PC-3 (cell line): ENCODE results near the gene GIGYF2. TPM values are rescaled to one million over a fixed set of nuclear protein-coding genes. Genes with fewer than 3 reads are reported as not detected.

Experiments
- ATAC-seq: fragments of 200-7000 bp; cut with Tn5 transposase; 2 replicates; pipeline ENCODE4 v1.9.1; 2020; ENCODE audit warnings: mild to moderate bottlenecking, moderate library complexity
- BruUV-seq: library from RNA; stranded (reverse); fragments of 400-500 nt; replicated peaks from 2 replicates; lab custom pipeline; 2021; lab: Mats Ljungman, UMichigan
- CTCF ChIA-PET: fragments of 300-600 bp; sonication (Branson Sonifier 250); formaldehyde crosslinking; loops from one replicate; lab custom pipeline; 2022; ENCODE audit warnings: antibody characterized with exemption; lab: Charles Lee
- POLR2A ChIA-PET: fragments of 300-600 bp; sonication (Branson Sonifier 250); formaldehyde crosslinking; loops from one replicate; lab custom pipeline; 2022; ENCODE audit warnings: antibody characterized with exemption; ENCODE audit not compliant: unreplicated experiment; lab: Charles Lee
- DNase-seq: peaks from one replicate; pipeline ENCODE4 v3.0.0-alpha.2; 2015
- H2AFZ ChIP-seq: fragments of 300-600 bp; sonication (generic); 2 replicates; pipeline ENCODE4 v1.6.0; 2016; ENCODE audit warnings: antibody characterized with exemption, low read length
- H3F3A ChIP-seq: fragments of 300-600 bp; sonication (generic); one replicate; pipeline ENCODE4 v1.6.0; 2017; ENCODE audit warnings: antibody characterized with exemption, low read length, control low read depth, mild to moderate bottlenecking; ENCODE audit not compliant: unreplicated experiment
- H3K27ac ChIP-seq: fragments of 300-600 bp; sonication (generic); 2 replicates; pipeline ENCODE4 v1.5.1; 2016; ENCODE audit warnings: mild to moderate bottlenecking, low read length
- H3K27me3 ChIP-seq: fragments of 300-600 bp; sonication (generic); 2 replicates; pipeline ENCODE4 v1.6.1; 2016; ENCODE audit warnings: low read length, mixed read lengths
- H3K36me3 ChIP-seq: fragments of 300-600 bp; sonication (generic); 2 replicates; pipeline ENCODE4 v1.6.1; 2016; ENCODE audit warnings: low read depth, mixed run types, low read length, mixed read lengths
- H3K4me1 ChIP-seq: fragments of 300-600 bp; sonication (generic); 2 replicates; pipeline ENCODE4 v1.5.1; 2016; ENCODE audit warnings: low read length; ENCODE audit not compliant: insufficient read depth
- H3K4me2 ChIP-seq: fragments of 300-600 bp; sonication (generic); 2 replicates; pipeline ENCODE4 v1.6.0; 2016; ENCODE audit warnings: low read length
- H3K4me3 ChIP-seq: fragments of 300-600 bp; sonication (generic); 2 replicates; pipeline ENCODE4 v1.5.1; 2016; ENCODE audit warnings: mild to moderate bottlenecking, low read length, mixed read lengths
- H3K79me2 ChIP-seq: fragments of 300-600 bp; sonication (generic); 2 replicates; pipeline ENCODE4 v1.6.1; 2017; ENCODE audit warnings: low read length, mixed read lengths
- H3K9ac ChIP-seq: fragments of 300-600 bp; sonication (generic); 2 replicates; pipeline ENCODE4 v1.6.0; 2016; ENCODE audit warnings: mild to moderate bottlenecking, low read length
- H3K9me2 ChIP-seq: fragments of 300-600 bp; sonication (generic); replicated peaks from 2 replicates; pipeline ENCODE4 v1.6.1; 2016; ENCODE audit warnings: mixed run types, low read length, mixed read lengths
- H3K9me3 ChIP-seq: fragments of 300-600 bp; sonication (generic); 2 replicates; pipeline ENCODE4 v1.6.1; 2016; ENCODE audit warnings: low read length, mixed read lengths
- H4K20me1 ChIP-seq: fragments of 300-600 bp; sonication (generic); 2 replicates; pipeline ENCODE4 v1.6.1; 2016; ENCODE audit warnings: low read length, mixed read lengths
- EZH2 ChIP-seq: fragments of 300-600 bp; sonication (generic); IDR thresholded peaks from one replicate; pipeline ENCODE4 v1.6.1; 2017; ENCODE audit warnings: antibody characterized with exemption, mild to moderate bottlenecking, low read length; ENCODE audit not compliant: unreplicated experiment
- EZH2phosphoT487 ChIP-seq: fragments of 300-600 bp; sonication (generic); IDR thresholded peaks from 2 replicates; pipeline ENCODE4 v1.6.1; 2018; ENCODE audit warnings: mild to moderate bottlenecking, antibody characterized with exemption, low read length, borderline replicate concordance
- intact Hi-C: fragments of 100-400 bp; cut with micrococcal nuclease; formaldehyde crosslinking; loops from 2 replicates; pipeline ENCODE4 v1.9.0; 2023
- total RNA-seq: library from RNA; depleted of rRNA; stranded (reverse); fragments of >200 nt; gene quantifications from 2 replicates; pipeline ENCODE4 v1.2.3, GENCODE V29; 2014
- TF ChIP-seq, protein P1 (sequence below): fragments of 300-600 bp; sonication (generic); conservative IDR thresholded peaks from 2 replicates; pipeline ENCODE4 v1.5.1; 2017; ENCODE audit warnings: antibody characterized with exemption, low read depth, mild to moderate bottlenecking, low read length

The GIGYF2 gene
- total RNA-seq, 1 experiment from 2014 or later, result 41.3 TPM

DNA sequence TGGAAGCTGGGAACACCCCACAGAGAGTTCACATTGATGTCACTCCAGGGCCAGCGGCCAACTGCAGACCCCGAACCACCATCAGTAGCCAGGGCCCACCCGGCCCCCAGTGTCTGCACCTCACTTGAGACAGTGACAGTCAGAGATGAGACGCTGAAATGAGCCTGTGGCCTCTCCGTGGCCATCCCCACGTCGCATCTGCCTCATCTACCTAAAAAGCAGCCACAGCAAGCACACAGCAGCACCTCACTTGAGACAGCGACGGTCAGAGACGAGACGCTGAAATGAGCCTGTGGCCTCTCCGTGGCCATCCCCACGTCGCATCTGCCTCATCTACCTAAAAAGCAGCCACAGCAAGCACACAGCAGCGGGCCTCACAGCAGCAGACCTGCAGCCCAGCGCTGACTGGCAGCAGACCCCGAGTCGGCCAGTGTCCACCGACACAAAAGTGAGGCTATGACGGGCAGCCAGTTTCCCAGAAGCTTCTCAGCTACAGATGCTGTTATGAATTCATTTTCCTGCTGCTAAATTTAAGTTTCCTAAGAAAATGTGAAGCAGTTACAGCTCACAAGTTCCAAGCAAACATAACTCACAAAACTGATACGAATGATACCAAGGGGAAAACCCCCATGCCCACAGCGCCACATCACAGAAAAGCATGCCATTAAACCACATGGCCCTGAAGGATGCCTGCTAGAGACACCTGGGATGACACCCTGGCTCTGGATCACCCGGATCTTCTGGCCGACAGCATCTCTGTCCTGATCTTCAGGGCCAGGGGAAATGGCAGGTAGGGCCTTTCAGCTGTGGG is 200.7 kb downstream of the GIGYF2 start:
- no TSS peak for BruUV-seq
- Histone ChIP-seq H3K27ac (no peak overlapping the region), H3K79me2 (peaks cover 13% of the 10 kb centered on the region), H3K9me3 (no peaks in the 10 kb centered on the region), H3K4me1 (peaks cover 21% of the 10 kb centered on the region), H3K9me2 (no peaks in the 10 kb centered on the region), H3K4me2 (no peak overlapping the region), H3K36me3 (peaks cover 7% of the 10 kb centered on the region; the same call in 1 of the 2 replicates), H3F3A (no peaks in the 10 kb centered on the region), H3K27me3 (no peaks in the 10 kb centered on the region), H3K4me3 (no peak overlapping the region), H4K20me1 (no peaks in the 10 kb centered on the region), H3K9ac (no peak overlapping the region), H2AFZ (no peak overlapping the region)
- TF ChIP-seq, protein P1, sequence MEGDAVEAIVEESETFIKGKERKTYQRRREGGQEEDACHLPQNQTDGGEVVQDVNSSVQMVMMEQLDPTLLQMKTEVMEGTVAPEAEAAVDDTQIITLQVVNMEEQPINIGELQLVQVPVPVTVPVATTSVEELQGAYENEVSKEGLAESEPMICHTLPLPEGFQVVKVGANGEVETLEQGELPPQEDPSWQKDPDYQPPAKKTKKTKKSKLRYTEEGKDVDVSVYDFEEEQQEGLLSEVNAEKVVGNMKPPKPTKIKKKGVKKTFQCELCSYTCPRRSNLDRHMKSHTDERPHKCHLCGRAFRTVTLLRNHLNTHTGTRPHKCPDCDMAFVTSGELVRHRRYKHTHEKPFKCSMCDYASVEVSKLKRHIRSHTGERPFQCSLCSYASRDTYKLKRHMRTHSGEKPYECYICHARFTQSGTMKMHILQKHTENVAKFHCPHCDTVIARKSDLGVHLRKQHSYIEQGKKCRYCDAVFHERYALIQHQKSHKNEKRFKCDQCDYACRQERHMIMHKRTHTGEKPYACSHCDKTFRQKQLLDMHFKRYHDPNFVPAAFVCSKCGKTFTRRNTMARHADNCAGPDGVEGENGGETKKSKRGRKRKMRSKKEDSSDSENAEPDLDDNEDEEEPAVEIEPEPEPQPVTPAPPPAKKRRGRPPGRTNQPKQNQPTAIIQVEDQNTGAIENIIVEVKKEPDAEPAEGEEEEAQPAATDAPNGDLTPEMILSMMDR, result no peak
- no peak for TF ChIP-seq EZH2
- TF ChIP-seq EZH2phosphoT487, result no peak
- ChIA-PET POLR2A (no interaction called here), CTCF (no interaction called here)
- intact Hi-C loops, result no loop called here
- no peak for ATAC-seq
- DNase-seq, result no peak

DNA sequence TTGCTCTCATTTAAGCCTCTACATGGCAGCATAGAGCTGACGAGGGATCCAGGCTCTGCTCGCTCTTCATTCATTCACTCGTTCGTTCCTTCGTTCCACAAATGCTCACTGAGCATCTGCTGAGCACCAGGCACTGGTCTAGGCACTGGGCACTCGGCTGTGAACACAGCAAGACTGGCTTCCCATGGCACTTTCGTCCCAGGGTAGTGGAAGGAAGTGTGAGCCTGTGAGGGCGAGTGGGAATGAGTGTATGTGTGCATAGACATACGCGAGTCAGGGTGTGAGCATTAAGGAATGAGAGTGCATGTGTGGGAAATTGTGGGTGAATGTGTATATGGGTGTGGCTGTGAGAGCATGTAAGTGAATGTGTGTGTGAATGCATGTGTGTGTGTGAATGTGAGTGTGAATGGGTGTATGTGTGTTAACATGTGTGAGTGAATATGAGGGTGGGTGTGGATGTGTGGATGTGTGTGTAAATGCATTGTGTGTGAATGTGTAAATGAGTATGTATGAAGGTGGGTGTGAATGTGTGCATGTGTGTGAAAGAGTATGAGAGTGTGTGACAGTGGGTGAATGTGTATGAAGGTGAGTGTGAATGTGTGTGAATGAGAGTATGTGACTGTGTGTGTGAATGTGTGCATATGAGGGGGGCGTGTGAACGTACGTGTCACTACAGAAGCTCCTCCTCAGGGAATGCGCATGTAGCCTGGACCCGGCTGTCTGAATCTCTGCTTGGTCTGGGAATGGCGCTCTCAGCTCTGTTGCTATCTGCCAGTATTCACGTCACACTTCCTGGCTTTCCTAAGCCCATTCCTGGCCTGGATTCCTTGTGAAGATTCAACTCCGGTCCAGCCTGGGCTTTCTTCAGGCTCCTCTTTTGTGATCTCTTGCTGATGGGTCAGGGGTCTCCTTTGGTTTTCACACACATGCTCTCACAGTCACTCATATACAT is 201.7 kb downstream of the GIGYF2 start:
- H3F3A ChIP-seq, result no peaks in the 10 kb centered on the region
- H3K27ac ChIP-seq, result no peak overlapping the region
- no peak overlapping the region for H2AFZ ChIP-seq
- ChIA-PET POLR2A (interaction anchor here (0.6 kb wide), 1 partner anchor 22 kb away, joined by 4 read pairs; no protein-coding TSS in a partner anchor), CTCF (no interaction called here)
- no peak overlapping the region for H3K4me2 ChIP-seq
- ATAC-seq, result no peak
- intact Hi-C loops, result no loop called here
- no peaks in the 10 kb centered on the region for H3K27me3 ChIP-seq
- peaks cover 13% of the 10 kb centered on the region for H3K79me2 ChIP-seq
- H3K9me2 ChIP-seq, result no peaks in the 10 kb centered on the region
- peaks cover 6% of the 10 kb centered on the region; the same call in 1 of the 2 replicates for H3K36me3 ChIP-seq
- no peak overlapping the region for H3K9ac ChIP-seq
- no peak for DNase-seq
- H3K9me3 ChIP-seq, result no peaks in the 10 kb centered on the region
- H3K4me1 ChIP-seq, result peaks cover 22% of the 10 kb centered on the region
- TF ChIP-seq, protein P1, result no peak
- TF ChIP-seq EZH2phosphoT487, result no peak
- no peaks in the 10 kb centered on the region for H4K20me1 ChIP-seq
- H3K4me3 ChIP-seq, result no peak overlapping the region
- no TSS peak for BruUV-seq
